IPS DF 4.7 (cell line): ENCODE results near the gene ADGRB2.

Experiments used
- DNase-seq: peaks from one replicate; pipeline ENCODE4 v3.0.0-alpha.2; 2013; ENCODE audit warnings: low spot score; ENCODE audit errors: extremely low read depth

Gene ADGRB2

DNA sequence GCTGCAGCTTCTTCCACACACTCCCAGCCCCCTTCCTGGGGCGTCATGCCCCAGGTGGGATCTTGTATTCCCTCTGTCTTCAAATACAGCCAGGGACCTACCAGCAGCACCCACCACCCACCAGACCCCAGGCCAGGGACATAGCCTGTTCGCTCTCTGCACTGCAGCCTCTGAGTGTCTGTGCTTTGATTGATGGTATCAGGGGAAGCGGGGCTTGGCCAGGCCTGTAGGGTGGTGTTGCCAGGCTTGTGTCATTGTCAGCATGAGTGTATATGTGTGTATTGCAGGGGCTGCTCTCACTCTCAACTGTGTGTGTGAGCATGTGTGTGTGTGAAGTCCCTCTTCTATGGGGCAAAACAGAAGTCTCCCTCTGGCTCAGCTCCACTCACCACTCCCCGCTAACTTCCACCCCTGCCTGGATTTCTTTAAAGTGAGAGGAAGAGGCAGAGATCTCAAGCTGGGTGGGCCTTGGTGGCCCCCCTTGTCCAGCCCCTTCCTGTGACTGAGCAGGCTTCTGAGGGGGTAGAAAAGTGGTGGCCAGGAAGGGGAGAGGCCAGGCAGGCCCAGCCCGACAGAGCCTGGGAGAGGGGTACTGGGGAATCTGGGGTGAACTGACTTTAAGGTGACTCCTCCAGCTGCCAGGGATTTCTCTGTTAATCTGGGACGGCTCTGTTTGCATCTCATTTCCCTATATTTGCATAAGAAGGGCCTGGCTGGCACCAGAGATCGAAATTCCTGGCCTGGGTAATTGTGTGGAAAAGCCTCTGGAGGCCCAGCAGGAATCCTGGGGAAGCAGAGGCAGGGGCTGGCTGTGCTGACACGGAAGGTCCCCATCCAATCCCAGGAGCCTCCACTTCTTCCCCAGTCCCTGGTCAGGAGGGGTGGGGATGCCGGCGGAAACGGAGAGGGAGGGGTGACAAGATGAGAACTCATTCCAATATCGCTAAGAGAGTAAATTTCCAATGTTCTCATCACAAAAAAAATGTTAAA lies 18.6 kb upstream of the ADGRB2 start:
- DNase-seq, result no peak

DNA sequence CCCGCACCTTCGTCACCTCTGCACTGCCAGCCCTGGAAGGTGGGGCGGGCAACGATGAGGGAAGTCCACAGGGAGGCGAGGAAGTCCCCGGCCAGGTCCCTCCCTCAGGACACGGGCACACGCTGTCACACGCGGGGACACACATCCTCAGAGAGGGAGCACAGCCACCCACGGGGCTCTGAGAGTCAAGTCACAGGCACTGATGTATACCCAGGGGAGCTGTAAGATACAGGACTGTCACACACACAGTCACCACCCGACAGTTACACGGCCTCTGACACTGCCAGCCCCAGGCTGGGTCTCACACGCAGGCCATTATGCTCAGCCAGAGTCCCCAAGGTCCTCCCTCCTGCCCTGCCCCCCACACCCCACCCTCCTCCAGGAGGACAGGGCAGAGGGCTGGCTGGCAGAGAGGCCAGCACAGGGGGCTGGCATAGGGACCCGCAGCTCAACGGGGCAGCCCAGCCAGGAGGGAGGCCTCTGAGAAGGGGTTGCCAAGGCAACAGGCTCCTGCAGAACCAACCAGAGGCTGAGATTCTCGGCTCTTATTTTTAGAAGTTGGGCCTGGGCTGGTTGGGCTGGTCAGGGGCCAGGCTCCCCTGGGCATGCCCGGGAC lies 17.7 kb upstream of the ADGRB2 start:
- no peak for DNase-seq

DNA sequence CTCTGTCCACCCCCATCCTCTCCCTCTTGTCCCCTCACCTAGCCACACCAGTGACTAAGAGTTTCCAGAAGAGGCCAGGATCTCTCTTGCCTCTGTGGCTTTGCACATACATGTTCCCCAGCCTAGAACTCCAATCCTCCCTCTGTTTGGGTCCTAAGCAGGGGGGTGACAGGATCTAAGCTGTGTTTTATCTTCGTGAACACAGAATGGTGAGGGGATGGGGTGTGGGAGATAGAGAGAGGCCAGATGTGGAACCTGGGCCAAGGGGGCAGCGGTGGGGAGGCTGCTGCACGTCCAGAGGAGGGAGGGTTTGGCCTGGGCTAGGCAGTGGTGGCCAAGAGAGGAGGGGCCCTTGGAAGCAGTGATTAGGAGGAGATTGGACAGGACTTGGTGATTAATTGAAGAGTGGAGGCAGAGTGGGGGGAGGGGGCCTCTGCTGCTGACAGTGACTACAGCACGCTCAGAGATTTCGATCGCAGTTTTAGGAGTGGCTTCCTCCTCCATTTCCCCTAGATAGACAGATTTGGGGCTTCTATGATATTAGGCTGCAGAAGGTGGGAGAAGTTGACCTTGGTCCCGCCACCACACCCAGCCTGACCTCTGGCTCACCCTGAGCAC lies 17.1 kb upstream of the ADGRB2 start:
- no peak for DNase-seq

DNA sequence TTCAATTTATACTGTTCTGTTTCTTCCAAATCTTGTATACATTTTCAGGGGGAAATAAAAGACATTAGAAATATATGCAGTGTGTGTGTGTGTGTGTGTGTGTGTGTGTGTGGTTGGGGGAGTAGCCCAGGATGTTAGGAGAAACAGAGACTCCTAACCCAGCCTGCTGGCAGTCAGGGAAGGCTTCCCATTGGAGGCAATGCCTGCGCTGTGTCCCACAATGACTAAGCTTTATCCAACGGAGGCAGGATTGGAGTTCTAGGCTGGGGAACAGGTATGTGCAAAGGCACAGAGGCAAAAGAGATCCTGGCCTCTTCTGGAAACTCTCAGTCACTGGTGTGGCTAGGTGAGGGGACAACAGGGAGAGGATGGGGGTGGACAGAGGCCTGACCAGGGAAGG lies 16.5 kb upstream of the ADGRB2 start:
- no peak for DNase-seq

DNA sequence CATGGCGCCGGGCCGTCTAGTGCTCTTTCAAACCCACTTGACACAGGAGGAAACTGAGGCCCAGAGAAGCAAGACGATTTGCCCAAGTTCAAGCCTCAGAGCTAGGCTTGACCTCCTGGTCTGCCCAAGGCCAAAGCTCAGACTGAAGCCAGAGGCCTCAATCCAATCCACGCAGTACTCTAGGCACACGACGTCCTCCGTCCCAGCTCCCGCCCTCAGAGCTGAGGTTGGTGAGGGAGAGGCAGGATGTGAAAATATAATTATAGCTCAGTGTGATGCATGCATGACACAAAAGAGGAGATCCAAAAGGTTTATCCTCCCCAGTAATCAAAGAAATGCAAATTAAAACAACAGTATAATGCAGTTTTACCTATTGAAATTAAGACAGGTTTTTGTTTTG lies 15.5 kb upstream of the ADGRB2 start:
- DNase-seq, result no peak

DNA sequence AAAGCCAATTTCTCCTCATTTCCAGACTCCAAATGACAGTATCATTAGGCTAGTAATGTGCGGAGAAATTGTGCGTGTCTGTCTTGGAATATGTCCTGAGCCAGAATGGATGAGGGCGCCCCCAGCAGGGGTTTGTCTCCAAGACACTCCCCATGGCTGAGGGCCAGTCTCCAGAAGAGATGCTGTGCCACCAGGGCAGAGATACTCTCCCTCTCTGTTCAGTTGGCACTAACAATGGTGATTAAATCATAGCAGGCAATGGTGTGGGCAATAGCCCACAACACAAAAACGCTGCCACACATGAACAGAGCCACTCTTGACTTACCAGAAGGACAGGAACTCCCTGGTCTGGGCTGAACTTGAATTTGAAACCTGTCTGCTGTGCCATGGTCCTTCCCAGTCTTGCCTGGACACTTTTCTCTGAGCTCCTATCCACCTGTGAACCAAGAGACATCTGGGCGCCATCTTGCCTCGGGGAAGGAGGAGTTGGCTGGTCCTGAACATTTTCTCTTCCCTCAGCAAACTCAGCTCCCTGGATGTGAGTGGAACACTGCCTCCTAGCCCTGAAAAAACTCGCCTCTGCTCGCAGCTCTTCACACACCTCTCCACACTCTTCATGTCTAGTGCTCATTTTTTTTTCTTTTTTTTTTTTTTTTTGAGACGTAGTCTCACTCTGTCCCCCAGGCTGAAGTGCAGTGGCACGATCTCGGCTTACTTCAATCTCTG lies 14.8 kb upstream of the ADGRB2 start:
- DNase-seq, result no peak

DNA sequence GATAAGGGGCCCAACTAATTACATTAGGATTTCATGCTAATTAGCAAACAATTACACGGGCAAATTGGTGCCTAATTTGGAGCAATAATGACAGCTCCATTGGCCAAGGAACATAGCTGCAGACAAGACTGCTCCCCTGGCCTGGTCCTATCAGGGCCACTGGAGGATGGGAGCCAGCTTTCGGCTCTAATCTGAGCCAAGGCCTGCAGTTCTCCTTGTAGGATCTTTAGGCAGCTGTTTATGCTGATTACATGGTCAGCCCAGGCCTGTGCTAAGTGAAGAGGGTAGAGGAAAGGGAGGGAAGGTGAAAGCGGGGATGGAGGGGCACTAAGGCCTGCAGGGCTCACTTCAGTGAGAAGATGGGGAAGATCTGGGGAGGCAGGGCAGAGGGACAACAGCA lies 12.4 kb upstream of the ADGRB2 start:
- DNase-seq, result no peak

DNA sequence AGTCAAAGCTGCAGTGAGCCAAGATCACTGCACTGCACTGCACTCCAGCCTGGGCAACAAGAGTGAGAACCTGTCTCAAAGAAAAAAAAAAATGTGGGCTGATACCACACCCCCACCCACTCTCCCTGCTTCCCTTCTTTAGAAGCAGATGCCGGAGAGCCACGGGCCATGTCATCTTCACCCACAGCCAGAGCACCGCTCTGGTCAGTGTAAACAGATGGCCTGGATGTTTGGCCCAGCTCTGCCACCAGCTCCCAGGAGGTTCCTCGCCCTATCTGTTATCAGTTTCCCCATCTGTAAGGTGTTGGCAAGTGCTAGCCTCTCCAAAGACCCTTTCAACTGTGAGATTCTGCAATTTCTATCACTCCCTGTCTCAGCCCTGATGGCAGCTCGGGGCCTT lies 11.9 kb upstream of the ADGRB2 start:
- DNase-seq, result no peak

DNA sequence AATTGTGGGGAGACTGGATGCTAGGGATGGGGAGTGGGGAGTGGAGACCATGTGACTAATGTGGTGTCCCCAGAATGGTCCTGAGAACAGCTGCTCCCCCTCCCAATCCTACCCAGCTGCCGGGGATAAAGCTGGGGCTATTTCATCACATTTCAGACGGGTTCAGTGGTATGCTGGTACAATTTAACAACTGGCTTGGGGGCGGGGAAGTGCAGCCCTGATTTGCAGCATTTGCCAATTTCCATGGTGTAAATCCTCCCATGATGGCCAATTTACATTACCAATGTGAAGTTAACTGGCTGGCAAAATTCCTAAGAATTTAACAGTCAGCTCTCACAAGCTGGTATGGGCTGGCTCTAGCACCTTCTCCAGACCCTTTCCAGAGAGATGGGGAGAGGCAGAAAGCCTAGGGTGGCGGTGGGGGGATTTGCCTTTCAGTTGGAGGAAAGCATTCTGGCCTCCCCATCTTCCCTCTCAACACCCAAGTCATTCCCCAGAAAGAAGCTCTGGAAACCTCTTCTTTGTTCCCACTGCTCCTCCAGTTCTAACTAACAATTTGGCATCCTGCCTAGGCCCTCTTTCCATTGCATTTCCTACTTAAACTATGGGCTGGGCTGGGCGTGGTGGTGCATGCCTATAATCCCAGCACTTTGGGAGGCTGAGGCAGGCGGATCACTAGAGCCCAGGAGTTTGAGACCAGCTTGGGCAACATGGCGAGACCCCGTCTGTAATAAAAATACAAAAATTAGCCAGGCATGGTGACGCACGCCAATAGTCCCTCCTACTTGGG lies 11.3 kb upstream of the ADGRB2 start:
- no peak for DNase-seq

DNA sequence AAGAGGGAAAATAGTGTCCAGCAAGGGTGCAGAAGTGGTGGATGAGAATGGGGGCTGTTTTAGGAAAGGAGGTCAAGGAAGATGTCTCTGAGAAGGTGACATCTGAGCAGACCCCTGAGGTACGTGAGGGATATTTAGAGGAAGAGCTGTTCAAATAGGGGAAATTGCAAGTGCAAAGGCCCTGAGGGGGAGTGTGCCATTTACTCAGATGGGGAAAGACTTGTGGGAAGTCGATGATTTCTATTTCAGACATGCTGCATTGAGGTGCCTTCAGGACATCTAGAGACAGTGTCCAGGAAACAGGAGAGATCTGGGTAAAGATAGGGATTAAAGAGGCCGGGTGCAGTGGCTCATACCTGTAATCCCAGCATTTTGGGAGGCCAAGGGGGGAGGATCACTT lies 10.4 kb upstream of the ADGRB2 start:
- DNase-seq, result no peak

DNA sequence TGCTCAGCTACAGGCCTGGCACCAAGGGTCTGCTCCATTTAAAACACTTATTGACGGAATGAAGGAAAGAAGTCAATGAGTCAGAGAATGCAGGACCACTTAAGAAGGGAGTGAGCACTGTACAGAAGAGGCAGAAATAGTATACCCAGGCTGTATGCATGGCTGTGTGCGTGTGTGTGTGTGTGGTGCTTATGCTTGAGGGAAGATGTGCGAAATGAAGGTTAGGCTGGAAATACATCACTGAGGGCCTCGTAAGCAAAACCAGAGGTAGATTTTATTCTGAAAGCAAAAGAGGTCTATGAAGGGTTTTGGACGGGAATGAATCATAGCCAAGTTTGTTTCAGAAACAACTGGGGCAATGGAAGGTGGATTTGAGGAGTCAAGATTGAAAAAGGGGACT lies 9.7 kb upstream of the ADGRB2 start:
- DNase-seq, result no peak

DNA sequence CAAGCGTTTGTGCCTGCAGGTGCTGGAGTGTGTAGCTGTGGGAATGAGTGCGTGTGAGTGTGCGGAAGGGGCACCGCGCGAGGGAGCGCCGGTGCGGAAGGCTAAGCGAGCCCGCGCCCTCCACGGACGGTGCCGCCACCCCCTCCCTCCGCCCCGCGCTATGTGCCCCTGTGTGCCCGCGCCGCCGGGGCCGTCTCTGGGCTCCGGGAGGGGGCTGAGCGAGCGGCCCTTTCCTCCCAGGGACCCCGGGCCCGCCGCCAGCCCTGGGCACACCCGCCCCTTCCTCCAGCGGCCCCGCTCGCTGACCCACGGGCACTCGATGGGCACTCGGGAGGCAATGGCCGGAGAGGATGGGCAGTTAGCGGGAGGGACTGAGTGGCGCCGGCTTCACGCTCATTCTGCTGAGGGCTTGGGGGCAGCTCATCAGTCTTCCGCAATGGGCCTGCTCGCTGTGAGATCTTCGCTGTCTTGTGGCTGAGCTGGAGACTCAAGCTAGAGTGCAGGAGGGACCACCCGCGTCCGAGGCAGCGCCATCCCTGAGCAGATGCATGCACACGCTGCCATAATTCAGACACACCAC lies 8.6 kb upstream of the ADGRB2 start:
- no peak for DNase-seq

DNA sequence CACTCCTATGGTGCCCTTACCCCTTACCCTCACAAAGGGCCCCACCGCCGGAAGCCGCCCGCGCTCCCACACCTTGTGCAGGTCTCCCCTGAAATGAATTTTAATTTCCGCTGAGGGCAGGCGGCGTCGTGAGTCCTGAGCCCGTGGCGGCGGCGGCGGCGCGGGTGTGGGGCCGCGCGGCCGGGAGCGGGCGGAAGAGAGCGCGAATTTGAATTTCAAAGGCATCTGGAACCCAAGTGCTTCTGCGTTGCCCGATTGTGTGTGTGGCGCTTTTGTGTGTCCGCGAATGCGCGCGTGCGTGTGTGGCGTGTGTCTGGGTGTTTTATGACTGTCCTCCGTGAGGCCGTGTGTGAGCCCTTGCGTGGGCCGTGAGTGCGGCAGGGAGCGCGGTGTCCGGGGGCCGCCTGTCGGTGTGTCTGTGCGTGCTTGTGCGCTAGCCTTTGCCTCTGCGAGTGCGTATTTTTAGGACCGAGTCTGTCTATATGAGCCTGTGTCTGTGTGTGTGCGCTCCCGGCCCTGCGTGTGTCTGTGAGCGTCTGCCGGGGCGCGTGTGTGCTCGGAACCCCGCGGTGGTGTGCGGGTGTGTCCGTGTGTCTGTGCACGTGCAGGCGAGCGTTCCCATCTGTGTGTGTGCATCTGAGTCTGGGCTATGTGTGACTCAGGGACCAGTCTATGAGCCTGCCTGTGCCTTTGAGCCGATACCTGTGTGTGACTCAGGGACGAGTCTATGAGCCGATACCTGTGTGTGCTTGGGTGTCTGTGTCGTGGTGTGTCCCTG lies 7.9 kb upstream of the ADGRB2 start:
- DNase-seq, result no peak

DNA sequence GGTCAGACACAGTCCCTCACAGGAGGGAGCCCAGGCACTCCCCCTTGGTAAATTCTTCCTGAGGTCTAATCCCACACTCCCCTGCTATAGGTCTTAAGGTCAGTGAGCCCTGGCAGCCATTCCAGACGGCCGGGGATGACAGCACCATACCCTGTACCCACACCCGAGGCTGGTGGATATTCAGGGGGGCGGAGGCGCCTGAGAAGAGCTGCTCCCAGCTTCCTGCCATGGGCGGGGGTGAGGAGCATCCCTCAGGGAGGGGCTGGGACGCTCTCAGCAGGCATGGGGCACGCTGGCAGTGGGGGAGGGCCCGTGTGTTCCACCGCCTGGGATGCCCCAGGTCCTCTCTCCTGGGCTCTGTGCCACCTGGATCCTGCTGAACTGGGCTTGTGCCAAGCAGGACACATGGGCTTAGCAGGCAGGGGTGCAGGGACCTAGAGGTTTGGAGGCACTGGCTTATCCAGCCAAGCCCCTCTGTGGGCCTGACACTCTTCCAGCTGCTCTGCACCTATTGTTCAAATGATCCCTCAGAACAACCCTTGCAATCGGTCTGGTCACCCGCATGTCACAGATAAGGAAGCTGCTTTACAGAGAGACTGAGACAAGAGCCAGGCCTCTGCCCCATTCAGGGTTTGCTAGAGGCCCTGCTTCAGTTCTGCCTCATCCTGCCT lies 5.7 kb upstream of the ADGRB2 start:
- no peak for DNase-seq

DNA sequence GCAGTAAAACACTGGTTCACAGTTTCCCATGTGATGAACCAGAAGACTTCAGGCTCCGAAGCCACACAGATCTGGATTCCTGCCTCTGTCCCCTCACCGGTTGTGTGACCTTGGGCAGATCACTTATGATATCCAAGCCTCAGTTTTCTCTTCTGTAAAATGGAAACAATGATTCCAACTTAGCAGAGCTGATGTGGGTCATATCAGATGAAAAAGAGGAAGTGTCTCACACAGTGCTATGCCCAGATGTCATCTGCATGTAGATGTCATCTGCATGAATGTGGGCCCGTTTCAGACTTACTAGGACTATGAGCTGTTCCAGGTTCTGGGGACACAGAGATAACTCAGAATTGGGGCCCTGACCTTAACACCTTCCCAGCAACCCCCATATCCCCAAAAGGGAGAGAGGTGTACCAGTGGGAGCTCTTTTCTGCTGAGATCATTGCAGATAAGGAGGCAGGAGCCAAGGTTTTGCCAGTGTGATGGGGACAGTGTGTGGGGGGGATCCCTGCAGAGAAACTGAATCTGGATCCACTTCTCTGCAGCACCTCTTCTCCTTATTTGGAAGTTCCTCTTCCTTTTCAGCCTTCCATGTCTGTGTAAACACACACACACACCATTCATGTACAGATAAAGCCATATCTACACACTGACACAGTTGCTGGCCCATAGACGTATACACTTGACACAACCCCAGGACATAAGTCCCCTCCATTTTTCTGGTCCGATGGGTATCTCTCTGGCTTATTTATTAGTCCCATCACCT lies 5.0 kb upstream of the ADGRB2 start:
- no peak for DNase-seq

DNA sequence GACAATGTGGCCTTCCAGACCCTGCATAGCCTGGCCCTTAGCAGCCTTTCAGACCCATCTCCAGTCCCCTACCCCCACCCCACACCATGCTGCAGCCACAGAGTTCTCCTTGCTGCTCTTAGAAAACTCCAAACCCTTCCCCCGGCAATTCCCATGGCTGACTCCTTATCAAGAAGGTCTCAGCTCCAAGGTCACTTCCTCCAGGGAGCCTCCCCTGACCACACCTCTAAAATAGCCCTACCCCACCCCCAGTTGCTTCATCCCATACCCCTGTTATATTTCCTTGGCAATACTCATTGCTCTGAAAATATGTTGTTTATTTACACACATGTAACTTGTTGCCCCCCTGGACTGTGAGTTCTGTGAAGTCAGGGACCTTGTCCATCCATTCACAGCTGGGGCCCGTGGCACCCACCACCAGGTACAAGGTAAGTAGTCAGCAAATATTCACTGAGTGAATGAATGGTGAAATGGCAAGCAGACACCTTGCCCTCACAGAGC lies 4.3 kb upstream of the ADGRB2 start:
- DNase-seq, result no peak

DNA sequence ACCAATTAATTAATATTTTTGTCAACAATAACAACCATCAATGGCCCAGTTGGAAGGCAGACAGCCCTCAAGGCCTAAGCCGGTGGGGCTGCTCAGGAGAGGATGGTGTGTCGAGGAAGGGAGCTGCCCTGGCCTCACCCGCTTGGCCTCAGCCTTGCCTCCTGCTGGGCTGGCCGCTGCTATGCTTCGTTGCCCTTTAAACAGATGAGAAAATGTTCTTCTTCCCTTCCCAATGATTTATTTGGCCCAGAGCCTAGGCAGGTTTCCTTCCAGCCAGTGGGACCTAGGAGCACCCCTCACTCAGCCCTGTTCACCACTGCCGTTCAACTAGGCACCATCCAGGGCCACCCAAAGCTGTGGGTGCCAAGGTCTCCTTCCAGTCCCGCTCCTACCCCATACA lies 3.1 kb upstream of the ADGRB2 start:
- DNase-seq, result no peak

DNA sequence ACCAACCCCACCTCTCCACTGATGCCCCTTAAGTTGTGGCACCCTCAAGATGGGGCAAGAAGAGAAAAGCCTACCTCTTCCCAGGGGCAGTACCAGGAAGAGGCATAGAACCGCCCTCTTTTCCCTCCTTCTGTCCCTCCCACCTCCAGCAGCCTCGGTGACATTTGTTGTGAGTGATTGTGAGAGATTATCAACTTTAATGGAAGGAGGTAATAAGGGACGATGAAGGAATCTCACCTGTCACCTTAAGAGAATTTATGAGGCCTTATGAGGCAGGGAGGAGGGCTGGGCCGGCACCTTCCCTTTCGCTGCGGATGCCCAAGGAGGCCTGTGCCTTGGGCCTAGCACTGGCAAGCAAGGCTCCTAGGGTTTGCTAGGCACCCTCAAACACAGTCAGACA lies 1.4 kb upstream of the ADGRB2 start:
- DNase-seq, result no peak
